Measurements from ENCODE around the gene ARHGAP31. TPM values are rescaled to one million over a fixed set of nuclear protein-coding genes. Genes with fewer than 3 reads are reported as not detected.
A peak's percentile ranks its signal among the peaks of the same experiment; 100 is the strongest.
"Not testable (repeated sequence)": the region's sequence is repeated elsewhere in the genome, so short reads cannot be mapped to it uniquely, and the experiment has no call there.

Gene ARHGAP31
- total RNA-seq, 1 donor from 2014 or later = 85.6 TPM

GRCh38 chr3:119293105-119293870, 895 bp upstream of the ARHGAP31 start:
- DNase-seq (ENCODE audit: low spot score) (no peak), ATAC-seq (peak; percentile 51)
- intact Hi-C loops (cut with DNase I) = no loop called here

- ATAC-seq = peak; percentile 55
- intact Hi-C loops (cut with DNase I) = no loop called here
- peak; percentile 75 for DNase-seq (ENCODE audit: low spot score)
Observed at GRCh38 chr3:119294696-119295671, 801 bp downstream of the ARHGAP31 start.

GRCh38 chr3:119295816-119296726, 1.9 kb downstream of the ARHGAP31 start:
- ATAC-seq (no peak), DNase-seq (ENCODE audit: low spot score) (no peak)
- intact Hi-C loops (cut with DNase I) = no loop called here

GRCh38 chr3:119296727-119297122, 2.5 kb downstream of the ARHGAP31 start:
- no peak for DNase-seq (ENCODE audit: low spot score)
- ATAC-seq = no peak
- intact Hi-C loops (cut with DNase I) = no loop called here

- intact Hi-C loops (cut with DNase I) = no loop called here
- DNase-seq (ENCODE audit: low spot score) (peak; percentile 70), ATAC-seq (no peak)
Observed at GRCh38 chr3:119297169-119297568, 3.0 kb downstream of the ARHGAP31 start.

GRCh38 chr3:119298565-119298941, 4.4 kb downstream of the ARHGAP31 start:
- intact Hi-C loops (cut with DNase I) = no loop called here

GRCh38 chr3:119300991-119301391, 6.8 kb downstream of the ARHGAP31 start:
- peak; percentile 60 for ATAC-seq
- intact Hi-C loops (cut with DNase I) = no loop called here
- DNase-seq (ENCODE audit: low spot score) = no peak

More at GRCh38 chr3:119298565-119298941, 4.4 kb downstream of the ARHGAP31 start:
- ATAC-seq (no peak), DNase-seq (ENCODE audit: low spot score) (no peak)

GRCh38 chr3:119301662-119302061, 7.5 kb downstream of the ARHGAP31 start:
- intact Hi-C loops (cut with DNase I) = no loop called here
- DNase-seq (ENCODE audit: low spot score) (no peak), ATAC-seq (no peak)

GRCh38 chr3:119302697-119303551, 8.7 kb downstream of the ARHGAP31 start:
- intact Hi-C loops (cut with DNase I) = no loop called here
- DNase-seq (ENCODE audit: low spot score) (no peak), ATAC-seq (no peak)

- ATAC-seq = peak; percentile 31
- intact Hi-C loops (cut with DNase I) = no loop called here
- no peak for DNase-seq (ENCODE audit: low spot score)
Observed at GRCh38 chr3:119304201-119304713, 10.1 kb downstream of the ARHGAP31 start.

- ATAC-seq (no peak), DNase-seq (ENCODE audit: low spot score) (no peak)
- intact Hi-C loops (cut with DNase I) = no loop called here
Observed at GRCh38 chr3:119305286-119305685, 11.1 kb downstream of the ARHGAP31 start.

GRCh38 chr3:119306378-119306777, 12.2 kb downstream of the ARHGAP31 start:
- ATAC-seq; intact Hi-C loops (cut with DNase I): not testable (repeated sequence)

GRCh38 chr3:119308355-119308754, 14.2 kb downstream of the ARHGAP31 start:
- intact Hi-C loops (cut with DNase I) = no loop called here
- DNase-seq (ENCODE audit: low spot score) = no peak
- no peak for ATAC-seq

More at GRCh38 chr3:119306378-119306777, 12.2 kb downstream of the ARHGAP31 start:
- DNase-seq (ENCODE audit: low spot score) = not testable (repeated sequence)

- ATAC-seq (peak; percentile 18), DNase-seq (ENCODE audit: low spot score) (no peak)
- intact Hi-C loops (cut with DNase I) = no loop called here
Observed at GRCh38 chr3:119309591-119309990, 15.4 kb downstream of the ARHGAP31 start.

GRCh38 chr3:119310071-119310470, 15.9 kb downstream of the ARHGAP31 start:
- intact Hi-C loops (cut with DNase I) = no loop called here
- DNase-seq (ENCODE audit: low spot score) (no peak), ATAC-seq (peak; percentile 95)

GRCh38 chr3:119311081-119311925, 17.1 kb downstream of the ARHGAP31 start:
- intact Hi-C loops (cut with DNase I) = no loop called here
- DNase-seq (ENCODE audit: low spot score) (no peak), ATAC-seq (no peak)

- no peak for DNase-seq (ENCODE audit: low spot score)
- intact Hi-C loops (cut with DNase I) = no loop called here
- no peak for ATAC-seq
Observed at GRCh38 chr3:119313461-119313860, 19.3 kb downstream of the ARHGAP31 start.

Data from sciatic nerve (tissue), 2 donors.